Measurements from ENCODE around the gene CLIP3. TPM values are rescaled to one million over a fixed set of nuclear protein-coding genes. Genes with fewer than 3 reads are reported as not detected.

Gene CLIP3
- total RNA-seq, 1 experiment from 2014 or later, result 1.5 TPM

- POLR2A ChIA-PET, result interaction anchor here (1.7 kb wide), 1 partner anchor 51 kb away, joined by 4 read pairs; no protein-coding TSS in a partner anchor
- Histone ChIP-seq H3K4me2 (ENCODE audit: low read length) (peak overlapping the region; percentile 100), H2AFZ (ENCODE audit: low read depth, low read length, poor library complexity, severe bottlenecking) (no peak overlapping the region), H4K20me1 (ENCODE audit: insufficient read depth) (no peaks in the 10 kb centered on the region), H3K9me3 (ENCODE audit: control insufficient read depth in 1 of 2, insufficient read depth in 1 of 2, low read depth in 1 of 2, low read length in 2 of 2) (no peaks in the 10 kb centered on the region), H3K27me3 (ENCODE audit: insufficient read depth, low read length) (no peaks in the 10 kb centered on the region), H3K9me2 (ENCODE audit: insufficient read depth) (no peaks in the 10 kb centered on the region), H3K27ac (ENCODE audit: low read depth, low read length) (peak overlapping the region; percentile 87), H3K9ac (ENCODE audit: low read length) (peak overlapping the region; percentile 91), H3K4me3 (replicated peaks in 1 of 2; ENCODE audit: low read depth in 1 of 2, low read length in 2 of 2) (peak overlapping the region; percentile 89 to 98), H3K36me3 (ENCODE audit: control insufficient read depth in 1 of 2, insufficient read depth in 2 of 2, low read length in 2 of 2) (no peaks in the 10 kb centered on the region), H3K4me1 (ENCODE audit: control insufficient read depth in 1 of 2, insufficient read depth in 2 of 2, low read length in 2 of 2) (peaks cover 13 to 37% of the 10 kb centered on the region in 2 experiments), H3K79me2 (ENCODE audit: insufficient read depth, low read length) (peaks cover 21% of the 10 kb centered on the region)
- CTCF ChIA-PET, result no interaction called here
- ATAC-seq (no peak), DNase-seq (ENCODE audit: low read depth, low spot score) (no peak)
- BruUV-seq (replicated peaks), result no TSS peak
- TF ChIP-seq ZNF274 (IDR thresholded peaks at IDR 0.05; ENCODE audit: low read depth, low read length) (no peak), EZH2phosphoT487 (IDR thresholded peaks at IDR 0.05; ENCODE audit: borderline replicate concordance) (no peak), JUND (IDR thresholded peaks at IDR 0.05) (no peak), YY1 (IDR thresholded peaks at IDR 0.05; ENCODE audit: extremely low read depth, insufficient replicate concordance, low read depth, low read length) (no peak), ZFX (IDR thresholded peaks at IDR 0.05) (no peak), MAX (IDR thresholded peaks at IDR 0.05) (no peak), TCF7L2 (IDR thresholded peaks at IDR 0.05; ENCODE audit: borderline replicate concordance, extremely low read depth, insufficient read depth, insufficient read length) (no peak), EZH2 (IDR thresholded peaks at IDR 0.05) (no peak), CEBPB (IDR thresholded peaks at IDR 0.05; ENCODE audit: low read depth) (no peak), ELF1 (IDR thresholded peaks at IDR 0.05; ENCODE audit: borderline replicate concordance, low read depth) (no peak), FOSL1 (IDR thresholded peaks at IDR 0.05; ENCODE audit: low read depth) (no peak)
- TF ChIP-seq, protein P1, sequence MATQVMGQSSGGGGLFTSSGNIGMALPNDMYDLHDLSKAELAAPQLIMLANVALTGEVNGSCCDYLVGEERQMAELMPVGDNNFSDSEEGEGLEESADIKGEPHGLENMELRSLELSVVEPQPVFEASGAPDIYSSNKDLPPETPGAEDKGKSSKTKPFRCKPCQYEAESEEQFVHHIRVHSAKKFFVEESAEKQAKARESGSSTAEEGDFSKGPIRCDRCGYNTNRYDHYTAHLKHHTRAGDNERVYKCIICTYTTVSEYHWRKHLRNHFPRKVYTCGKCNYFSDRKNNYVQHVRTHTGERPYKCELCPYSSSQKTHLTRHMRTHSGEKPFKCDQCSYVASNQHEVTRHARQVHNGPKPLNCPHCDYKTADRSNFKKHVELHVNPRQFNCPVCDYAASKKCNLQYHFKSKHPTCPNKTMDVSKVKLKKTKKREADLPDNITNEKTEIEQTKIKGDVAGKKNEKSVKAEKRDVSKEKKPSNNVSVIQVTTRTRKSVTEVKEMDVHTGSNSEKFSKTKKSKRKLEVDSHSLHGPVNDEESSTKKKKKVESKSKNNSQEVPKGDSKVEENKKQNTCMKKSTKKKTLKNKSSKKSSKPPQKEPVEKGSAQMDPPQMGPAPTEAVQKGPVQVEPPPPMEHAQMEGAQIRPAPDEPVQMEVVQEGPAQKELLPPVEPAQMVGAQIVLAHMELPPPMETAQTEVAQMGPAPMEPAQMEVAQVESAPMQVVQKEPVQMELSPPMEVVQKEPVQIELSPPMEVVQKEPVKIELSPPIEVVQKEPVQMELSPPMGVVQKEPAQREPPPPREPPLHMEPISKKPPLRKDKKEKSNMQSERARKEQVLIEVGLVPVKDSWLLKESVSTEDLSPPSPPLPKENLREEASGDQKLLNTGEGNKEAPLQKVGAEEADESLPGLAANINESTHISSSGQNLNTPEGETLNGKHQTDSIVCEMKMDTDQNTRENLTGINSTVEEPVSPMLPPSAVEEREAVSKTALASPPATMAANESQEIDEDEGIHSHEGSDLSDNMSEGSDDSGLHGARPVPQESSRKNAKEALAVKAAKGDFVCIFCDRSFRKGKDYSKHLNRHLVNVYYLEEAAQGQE (IDR thresholded peaks at IDR 0.05; ENCODE audit: low read depth), result no peak
- RAD21 ChIA-PET (ENCODE audit: low non-redundant PET in 1 of 2, low total read pairs in 2 of 2, uncharacterized antibody in 2 of 2, unreplicated experiment in 2 of 2), result no interaction called here
- intact Hi-C loops (cut with micrococcal nuclease), result loop anchor here (10.0 kb wide), 1 partner anchor 105 kb away; the partner anchor contains the start of genes OVOL3, POLR2I and TBCB
Measured at GRCh38 chr19:36009633-36010379, 22.9 kb downstream of the CLIP3 start.

All from HCT116 (cell line).